Effector CD8-positive, alpha-beta T cell (primary cell): ENCODE results near the gene CKB.

ENCODE experiments used
- DNase-seq: peaks from one replicate; lab custom pipeline; 2025; lab: John Stamatoyannopoulos, UW

Gene CKB

DNA sequence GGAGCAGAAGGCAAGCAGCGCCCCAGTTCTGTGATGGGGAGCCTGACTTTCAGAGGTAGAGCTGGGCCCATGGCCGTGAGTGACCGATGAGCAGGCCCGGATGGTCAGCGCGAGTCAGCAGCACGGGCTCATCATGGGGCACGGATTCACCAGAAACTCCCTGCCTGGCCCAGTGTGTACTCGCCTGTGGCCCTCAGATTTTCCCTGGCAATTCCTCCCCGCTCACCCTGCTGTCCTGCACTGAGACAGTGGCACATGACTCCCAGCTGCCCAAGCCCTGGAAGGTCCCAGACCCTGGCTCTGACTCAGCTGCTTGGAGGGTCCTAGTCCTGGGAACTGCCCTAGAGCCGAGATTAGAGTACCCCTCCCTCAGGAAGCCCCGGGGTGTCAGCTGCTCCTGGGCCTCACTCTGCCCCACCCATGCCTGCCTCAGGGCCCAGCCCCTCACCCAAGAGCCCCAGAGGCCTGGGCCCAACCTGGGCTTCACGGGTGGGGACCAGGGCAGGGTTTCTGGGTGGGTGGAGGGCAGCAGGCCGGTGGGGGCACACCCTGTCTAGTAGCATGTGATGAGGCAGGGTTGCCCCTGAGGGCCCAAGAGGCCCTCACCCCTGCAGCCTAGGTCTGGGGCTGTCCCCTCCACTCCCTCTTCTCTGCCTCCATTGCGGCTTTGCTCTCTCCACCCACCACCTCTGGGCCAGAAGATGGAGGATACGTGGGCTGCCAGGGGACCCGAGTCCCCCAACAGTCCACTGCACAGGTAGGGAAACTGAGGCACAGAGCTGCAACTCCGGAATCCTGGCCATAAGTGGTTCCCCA lies 14.8 kb upstream of the CKB start:
- DNase-seq, result no peak

GRCh38 chr14:103536693-103537092 lies 14.1 kb upstream of the CKB start:
- DNase-seq, result no peak

GRCh38 chr14:103535891-103536565 lies 13.4 kb upstream of the CKB start:
- no peak for DNase-seq

- DNase-seq, result no peak
Observed at GRCh38 chr14:103535081-103535890, 12.7 kb upstream of the CKB start.

DNA sequence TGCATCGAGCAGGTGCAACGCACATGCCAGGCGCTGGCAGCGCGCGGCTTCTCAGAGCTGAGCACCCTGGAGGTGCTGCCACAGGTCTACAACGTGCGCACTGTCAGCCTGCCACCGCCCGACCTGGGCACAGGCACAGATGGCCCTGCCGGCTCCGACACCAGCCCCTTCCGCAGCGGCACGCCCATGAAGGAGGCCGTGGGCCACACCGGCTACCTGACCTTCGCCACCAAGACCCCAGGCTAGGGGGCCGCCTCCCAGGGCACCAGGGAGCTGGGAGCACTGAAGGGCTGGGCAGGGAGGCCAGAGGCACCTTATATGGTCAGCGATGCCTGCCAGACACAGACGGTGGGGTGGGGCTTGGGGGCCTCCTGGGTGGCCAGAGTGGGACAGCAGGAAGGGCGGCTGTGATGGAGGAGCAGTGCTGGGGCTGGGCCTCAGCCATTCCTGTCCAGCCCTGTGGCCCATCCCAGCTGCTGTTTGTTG lies 12.0 kb upstream of the CKB start:
- DNase-seq, result no peak

DNA sequence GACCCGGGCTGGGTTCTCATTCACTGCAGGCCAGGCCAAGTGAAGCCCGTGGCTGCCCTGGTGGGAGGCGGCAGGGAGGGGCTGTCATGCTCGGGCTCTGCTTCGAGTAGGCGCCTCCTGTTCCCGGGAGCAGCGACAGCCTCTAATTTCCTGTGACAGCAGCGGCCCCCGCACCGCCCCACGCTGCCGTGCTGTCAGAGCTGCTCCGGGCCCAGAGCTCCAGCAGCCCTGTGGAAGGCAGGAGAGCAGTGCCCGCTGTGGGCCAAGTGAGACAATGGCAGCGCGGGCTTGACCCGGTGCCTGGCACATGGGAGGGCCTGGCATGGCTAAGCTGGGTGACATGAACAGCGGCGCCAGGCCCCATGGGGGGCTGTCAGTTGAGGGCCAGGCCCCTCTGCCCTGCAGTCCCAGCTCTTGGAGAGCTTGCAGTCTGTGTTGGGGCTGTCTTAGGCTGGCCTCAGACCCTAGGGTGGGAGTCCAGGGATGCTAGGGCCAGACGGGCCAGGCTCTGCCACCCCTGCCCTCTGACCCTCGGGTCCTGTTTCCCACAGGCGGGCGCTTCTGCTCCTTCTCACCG lies 11.5 kb upstream of the CKB start:
- DNase-seq, result no peak

DNA sequence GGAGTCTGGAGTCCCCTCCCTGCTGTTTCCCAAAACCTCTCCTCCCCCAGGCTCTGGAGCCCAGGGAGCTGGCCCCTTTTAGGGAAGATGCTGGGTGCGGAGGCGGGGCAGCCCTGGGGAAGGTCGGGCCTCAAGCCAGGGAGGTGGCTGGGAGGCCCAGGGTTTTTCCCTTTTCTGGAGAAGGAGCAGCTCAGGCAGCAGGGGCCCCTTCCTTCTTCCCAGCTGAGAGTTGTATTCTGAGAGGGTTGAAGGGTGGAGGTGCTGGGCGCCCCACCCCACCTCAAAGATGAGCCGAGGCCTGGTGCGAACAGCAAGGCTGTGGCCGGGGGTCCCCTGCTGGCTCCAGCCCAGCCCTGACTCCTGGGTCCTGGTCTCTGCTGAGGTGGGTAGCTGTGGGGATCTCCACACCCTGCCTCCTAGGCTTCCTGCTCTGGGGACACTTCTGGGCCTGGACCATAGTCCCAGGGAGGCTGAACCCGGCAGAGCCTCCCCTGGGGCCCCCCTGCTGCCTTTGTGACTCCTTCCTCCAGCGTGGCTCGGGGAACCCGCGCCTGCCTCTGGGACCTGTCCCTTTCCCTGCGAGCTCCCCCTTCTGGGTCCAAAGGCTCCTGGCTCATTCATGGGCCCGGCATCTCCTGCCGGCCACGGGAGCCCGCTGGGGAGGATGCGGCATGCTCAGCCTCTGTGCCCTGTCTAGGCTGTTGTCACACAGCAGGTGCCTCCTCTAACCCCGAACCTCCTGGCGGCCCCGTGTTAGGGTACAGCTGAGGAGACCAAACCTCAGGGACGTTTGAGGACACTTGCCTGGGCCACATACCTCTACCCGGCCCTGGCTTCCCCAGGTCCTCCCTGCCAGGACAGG lies 10.7 kb upstream of the CKB start:
- DNase-seq, result no peak

DNA sequence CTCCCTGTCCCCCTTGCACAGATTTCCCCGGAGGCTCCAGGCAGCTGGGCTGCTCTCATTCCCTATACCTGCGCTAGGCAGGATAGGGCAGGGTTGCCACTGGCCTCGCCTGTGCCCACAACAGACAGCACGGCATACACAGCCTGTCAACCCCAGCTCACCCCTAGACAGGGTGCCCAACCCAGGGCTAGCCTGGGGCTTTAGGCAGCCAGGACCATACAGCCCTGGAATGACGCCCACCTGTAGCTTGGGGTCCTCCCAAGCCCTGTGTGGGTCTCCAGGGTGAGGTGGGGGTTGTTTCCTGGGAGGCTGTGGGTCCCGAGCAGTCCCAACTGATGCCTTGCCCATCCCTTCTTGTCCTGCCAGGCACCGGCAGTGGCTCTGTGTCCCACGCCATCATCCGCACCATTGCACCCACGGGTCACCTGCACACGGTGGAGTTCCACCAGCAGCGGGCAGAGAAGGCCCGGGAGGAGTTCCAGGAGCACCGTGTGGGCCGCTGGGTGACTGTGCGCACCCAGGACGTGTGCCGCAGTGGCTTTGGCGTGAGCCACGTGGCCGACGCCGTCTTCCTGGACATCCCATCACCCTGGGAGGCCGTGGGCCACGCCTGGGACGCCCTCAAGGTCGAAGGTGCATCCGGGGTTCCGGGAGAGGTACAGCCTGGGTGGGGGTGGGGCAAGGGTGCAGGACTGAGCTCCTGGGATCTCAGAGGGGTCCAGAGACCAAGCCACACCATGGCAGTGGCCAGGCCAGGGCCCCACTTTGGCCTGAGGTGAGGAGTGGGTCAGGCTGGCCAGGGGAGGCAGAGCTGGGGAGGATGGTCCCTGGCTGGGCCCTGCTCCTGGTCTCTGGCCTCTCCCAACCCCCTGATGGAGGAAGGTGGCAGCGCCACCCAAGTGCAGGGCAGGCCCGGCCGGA lies 9.8 kb upstream of the CKB start:
- DNase-seq, result no peak

DNA sequence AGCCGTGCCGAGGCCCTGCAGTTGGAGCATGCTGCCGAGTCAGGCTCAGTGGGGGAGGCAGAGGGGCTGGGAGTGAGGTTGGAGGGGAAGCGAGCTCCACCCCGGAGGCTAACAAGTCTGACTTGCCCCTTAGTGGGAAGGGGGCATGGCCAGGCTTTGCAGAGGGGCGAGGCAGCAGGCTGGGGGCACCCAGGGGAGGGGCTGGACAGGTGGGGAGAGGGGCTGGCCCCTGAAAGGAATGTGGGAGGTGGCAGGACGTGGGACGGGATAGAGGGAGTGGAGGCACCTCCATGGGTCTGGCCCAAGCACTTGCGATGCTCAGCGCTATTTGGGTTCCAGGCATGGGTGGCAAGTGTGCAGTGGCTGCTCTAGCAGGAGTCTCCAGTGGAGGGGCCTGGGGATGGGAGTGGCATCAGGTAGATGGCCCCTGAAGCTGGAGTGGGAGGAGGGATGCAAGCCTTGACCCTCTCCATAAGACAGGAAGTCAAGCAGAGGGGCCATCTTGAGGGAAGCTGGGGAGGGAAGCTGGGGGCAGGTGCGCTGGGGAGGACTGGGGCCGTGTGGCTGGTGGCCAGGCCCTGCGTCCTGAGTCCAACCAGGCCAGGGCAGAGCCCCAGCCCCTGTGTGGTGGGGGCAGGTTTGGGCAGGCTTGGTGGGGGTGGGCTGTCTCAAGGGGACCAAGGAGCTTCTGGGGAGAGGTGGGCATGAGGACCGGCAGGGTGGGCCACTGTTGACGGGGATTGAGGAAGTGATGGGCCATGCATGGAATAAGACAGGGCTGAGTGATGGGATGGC lies 9.0 kb upstream of the CKB start:
- no peak for DNase-seq

- no peak for DNase-seq
Observed at GRCh38 chr14:103530831-103531230, 8.2 kb upstream of the CKB start.

- DNase-seq, result peak; percentile 13
Observed at GRCh38 chr14:103530390-103530789, 7.8 kb upstream of the CKB start.

DNA sequence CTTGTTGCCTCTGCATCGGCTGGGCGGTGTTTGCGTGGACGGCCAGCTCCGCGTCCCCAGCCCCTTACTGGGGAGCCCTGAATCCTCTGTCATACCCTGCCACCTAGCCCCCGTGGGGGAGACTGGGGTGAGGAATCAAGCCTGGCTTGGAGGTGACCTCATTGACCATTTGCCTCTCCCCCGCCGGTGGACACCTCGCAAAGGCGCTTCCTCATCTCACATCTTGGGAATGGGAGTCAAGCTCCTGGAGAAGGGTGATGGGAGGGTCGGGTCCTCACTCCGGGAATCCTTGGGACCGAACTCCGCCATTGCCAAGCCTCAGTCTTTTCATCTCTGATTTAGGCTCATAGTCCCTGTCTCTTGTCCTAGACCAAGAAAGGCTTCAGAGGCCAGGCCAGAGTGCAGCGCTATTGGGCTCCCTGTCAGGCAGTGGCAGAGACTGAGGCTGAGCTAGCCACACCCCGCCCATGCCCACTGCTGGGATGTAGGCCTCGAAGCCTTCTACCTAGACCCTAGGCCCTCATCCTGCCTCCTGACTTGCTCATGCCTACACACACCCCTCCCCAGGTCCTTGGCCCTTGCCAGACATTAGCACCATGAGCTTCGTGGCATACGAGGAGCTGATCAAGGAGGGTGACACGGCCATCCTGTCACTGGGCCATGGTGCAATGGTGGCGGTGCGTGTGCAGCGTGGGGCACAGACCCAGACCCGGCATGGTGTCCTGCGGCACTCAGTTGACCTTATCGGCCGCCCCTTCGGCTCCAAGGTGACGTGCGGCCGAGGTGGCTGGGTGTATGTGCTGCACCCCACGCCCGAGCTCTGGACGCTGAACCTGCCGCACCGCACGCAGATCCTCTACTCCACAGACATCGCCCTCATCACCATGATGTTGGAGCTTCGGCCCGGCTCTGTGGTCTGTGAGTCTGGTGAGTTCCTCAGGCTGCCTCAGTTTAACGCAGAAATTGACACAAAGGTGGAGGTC lies 7.0 kb upstream of the CKB start:
- DNase-seq, result no peak

- peak; percentile 73 for DNase-seq
Observed at GRCh38 chr14:103528587-103529382, 6.2 kb upstream of the CKB start, which contains the start of gene TRMT61A. Gene TRMT61A (plus strand): TSS chr14:103529196. CDS start chr14:103529979, 783 bp downstream.

GRCh38 chr14:103528146-103528586 lies 5.5 kb upstream of the CKB start:
- no peak for DNase-seq

DNA sequence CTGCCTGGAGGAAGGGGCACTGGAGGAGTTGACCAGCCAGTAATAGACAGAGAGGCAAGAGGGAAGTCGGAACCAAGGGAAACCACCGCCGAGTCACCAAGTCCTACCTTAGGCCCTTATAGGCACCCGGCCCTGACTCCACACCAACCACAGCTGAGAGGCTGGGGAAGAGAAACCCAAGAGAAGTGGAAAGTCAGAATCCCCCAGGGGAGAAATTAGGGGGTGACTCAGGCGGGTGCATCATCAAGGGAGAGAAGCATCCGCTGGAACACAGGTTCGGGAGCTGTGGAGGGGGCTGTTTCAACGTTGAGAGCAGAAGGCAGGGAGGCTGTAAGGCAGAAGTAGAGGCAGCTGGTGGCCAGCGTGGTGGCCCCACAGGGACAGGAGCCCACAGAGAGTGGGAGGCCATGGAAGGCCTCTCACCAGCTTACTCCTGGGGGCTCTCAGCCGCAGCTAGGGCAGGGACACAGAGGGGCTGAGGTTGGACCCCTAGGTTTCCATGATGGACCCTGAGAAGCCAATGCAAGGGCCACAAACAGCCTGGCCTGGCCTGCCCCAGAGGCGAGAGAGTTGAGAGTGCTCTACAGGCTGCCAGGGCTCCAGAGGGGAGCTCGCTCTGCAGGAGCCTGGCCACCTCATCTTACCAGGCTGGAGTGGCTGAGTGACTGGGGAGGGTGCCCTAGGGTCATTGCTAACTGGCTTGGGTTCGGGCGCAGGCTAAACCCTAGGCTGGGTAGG lies 4.9 kb upstream of the CKB start:
- no peak for DNase-seq

DNA sequence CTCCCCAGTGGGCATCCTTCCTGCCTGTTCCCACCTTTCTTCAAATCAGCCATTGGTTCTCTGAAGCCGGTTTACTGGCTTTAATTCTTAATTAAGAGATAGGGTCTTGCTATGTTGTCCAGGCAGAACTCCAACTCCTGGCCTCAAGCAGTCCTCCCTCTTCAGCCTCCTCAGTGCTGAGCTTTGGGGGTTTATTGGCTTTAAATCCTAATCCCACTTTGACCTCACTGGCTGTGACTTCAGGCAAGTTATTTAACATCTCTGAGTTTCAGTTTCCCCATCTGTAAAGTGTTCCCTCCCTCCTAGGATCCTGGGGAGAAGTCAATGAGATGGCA lies 4.3 kb upstream of the CKB start:
- no peak for DNase-seq
